HEK293 (cell line): ENCODE data around the gene CARS1.

Experiments
- CTCF ChIP-seq: fragments of 450-650 bp; formaldehyde crosslinking; IDR thresholded peaks from 2 replicates; pipeline ENCODE4 v1.5.1; 2016; ENCODE audit warnings: missing biosample characterization, missing genetic modification characterization
- HIC1 ChIP-seq: fragments of 450-650 bp; formaldehyde crosslinking; IDR thresholded peaks from 2 replicates; pipeline ENCODE4 v1.5.1; 2016; ENCODE audit warnings: missing biosample characterization, missing genetic modification characterization
- MYNN ChIP-seq: fragments of 450-650 bp; formaldehyde crosslinking; IDR thresholded peaks from 2 replicates; pipeline ENCODE4 v1.5.1; 2016; ENCODE audit warnings: missing biosample characterization, missing genetic modification characterization, borderline replicate concordance
- PBX3 ChIP-seq: sonication (generic); formaldehyde crosslinking; IDR thresholded peaks from 2 replicates; pipeline ENCODE4 v1.8.1; 2022; ENCODE audit warnings: mild to moderate bottlenecking, moderate library complexity, missing genetic modification reagents
- REST ChIP-seq: fragments of 450-650 bp; formaldehyde crosslinking; IDR thresholded peaks from 2 replicates; pipeline ENCODE4 v1.5.1; 2016; ENCODE audit warnings: missing biosample characterization, missing genetic modification characterization
- ZNF202 ChIP-seq: fragments of 450-650 bp; formaldehyde crosslinking; IDR thresholded peaks from 2 replicates; pipeline ENCODE4 v1.5.1; 2016; ENCODE audit warnings: missing biosample characterization, missing genetic modification characterization, borderline replicate concordance
- ZNF558 ChIP-seq: fragments of 450-650 bp; formaldehyde crosslinking; IDR thresholded peaks from 2 replicates; pipeline ENCODE4 v1.5.1; 2016; ENCODE audit warnings: missing biosample characterization, missing genetic modification characterization
- ZNF768 ChIP-seq: fragments of 450-650 bp; formaldehyde crosslinking; IDR thresholded peaks from 2 replicates; pipeline ENCODE4 v1.5.1; 2018; ENCODE audit warnings: missing biosample characterization, mild to moderate bottlenecking, missing genetic modification characterization
- TF ChIP-seq, protein P1 (sequence below): fragments of 450-650 bp; formaldehyde crosslinking; IDR thresholded peaks from 2 replicates; pipeline ENCODE4 v1.5.1; 2016; ENCODE audit warnings: missing biosample characterization, missing genetic modification characterization, low read depth

DNA sequence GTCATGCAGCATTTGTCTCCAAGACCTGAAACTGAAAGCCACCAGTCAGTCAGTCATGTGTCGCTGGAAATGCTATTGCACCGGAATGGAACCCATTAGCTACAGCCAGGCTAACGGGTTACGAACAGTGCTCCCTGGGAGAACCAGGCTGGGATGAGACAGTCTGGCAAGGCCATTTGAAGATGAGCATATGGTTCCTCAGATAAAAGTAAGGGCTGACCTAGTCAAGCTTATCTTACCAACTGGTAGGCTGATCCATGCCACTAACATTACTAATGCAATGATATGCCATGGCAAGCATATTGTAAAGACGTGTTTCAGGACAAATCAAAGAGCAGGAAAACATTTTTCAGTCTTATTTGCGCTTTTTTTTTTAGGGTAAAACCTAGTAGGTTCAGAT lies 93.5 kb downstream of the CARS1 start:
- TF ChIP-seq ZNF558 (tag by site-specific recombination) (no peak), CTCF (tag by site-specific recombination) (no peak), ZNF202 (tag by site-specific recombination) (no peak), ZNF768 (tag by site-specific recombination) (no peak), REST (tag by site-specific recombination) (no peak), HIC1 (tag by site-specific recombination) (no peak), PBX3 (no peak), MYNN (tag by site-specific recombination) (no peak)
- TF ChIP-seq, protein P1, sequence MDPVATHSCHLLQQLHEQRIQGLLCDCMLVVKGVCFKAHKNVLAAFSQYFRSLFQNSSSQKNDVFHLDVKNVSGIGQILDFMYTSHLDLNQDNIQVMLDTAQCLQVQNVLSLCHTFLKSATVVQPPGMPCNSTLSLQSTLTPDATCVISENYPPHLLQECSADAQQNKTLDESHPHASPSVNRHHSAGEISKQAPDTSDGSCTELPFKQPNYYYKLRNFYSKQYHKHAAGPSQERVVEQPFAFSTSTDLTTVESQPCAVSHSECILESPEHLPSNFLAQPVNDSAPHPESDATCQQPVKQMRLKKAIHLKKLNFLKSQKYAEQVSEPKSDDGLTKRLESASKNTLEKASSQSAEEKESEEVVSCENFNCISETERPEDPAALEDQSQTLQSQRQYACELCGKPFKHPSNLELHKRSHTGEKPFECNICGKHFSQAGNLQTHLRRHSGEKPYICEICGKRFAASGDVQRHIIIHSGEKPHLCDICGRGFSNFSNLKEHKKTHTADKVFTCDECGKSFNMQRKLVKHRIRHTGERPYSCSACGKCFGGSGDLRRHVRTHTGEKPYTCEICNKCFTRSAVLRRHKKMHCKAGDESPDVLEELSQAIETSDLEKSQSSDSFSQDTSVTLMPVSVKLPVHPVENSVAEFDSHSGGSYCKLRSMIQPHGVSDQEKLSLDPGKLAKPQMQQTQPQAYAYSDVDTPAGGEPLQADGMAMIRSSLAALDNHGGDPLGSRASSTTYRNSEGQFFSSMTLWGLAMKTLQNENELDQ (tag by site-specific recombination), result no peak
